Cortex of kidney (tissue), 1 donor: ENCODE results near the gene SYNJ2.

Experiments used
- DNase-seq: peaks from one replicate; lab custom pipeline; 2025; lab: John Stamatoyannopoulos, UW

SYNJ2 gene

GRCh38 chr6:157998707-157999167 lies 17.1 kb downstream of the SYNJ2 start:
- no peak for DNase-seq

- no peak for DNase-seq
These were observed 17.7 kb downstream of the SYNJ2 start for GRCh38 chr6:157999168-158000051.

DNA sequence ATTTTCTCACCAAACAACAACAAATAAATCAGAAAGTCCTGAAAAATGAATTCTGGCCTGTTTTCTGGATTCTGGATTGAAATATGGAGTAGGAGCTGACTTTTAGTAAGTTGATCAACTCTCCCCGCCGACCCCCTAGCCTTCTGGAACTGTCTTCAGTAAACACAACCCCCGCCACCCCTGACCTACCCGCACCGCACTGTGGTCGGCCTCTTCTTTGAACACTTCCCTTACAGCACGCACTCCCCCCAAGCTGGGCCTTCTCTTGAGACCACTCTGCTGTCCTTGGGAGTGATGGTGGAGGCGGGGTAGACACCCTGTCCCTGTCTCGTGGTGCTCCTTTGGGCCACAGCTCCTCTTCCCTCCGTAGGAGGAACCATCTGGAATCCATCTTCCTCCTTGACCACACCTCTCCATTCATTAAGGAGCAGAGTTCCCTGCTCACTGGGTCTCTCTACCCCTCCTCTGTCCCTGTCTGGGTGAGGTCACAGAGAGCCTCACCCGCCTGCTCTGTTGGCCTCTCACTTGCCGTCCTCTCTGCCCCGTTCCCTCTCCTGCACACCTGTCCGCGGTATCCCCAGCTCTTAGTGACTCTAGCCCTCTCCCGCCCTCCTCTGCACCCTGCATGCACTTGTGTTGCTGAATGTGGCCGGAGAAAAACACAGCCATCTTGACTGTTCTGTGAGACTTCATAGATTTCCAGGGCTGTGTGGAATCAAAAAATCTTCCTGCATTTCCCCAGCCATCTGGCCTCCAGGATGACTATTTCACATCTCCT lies 19.1 kb downstream of the SYNJ2 start:
- no peak for DNase-seq

DNA sequence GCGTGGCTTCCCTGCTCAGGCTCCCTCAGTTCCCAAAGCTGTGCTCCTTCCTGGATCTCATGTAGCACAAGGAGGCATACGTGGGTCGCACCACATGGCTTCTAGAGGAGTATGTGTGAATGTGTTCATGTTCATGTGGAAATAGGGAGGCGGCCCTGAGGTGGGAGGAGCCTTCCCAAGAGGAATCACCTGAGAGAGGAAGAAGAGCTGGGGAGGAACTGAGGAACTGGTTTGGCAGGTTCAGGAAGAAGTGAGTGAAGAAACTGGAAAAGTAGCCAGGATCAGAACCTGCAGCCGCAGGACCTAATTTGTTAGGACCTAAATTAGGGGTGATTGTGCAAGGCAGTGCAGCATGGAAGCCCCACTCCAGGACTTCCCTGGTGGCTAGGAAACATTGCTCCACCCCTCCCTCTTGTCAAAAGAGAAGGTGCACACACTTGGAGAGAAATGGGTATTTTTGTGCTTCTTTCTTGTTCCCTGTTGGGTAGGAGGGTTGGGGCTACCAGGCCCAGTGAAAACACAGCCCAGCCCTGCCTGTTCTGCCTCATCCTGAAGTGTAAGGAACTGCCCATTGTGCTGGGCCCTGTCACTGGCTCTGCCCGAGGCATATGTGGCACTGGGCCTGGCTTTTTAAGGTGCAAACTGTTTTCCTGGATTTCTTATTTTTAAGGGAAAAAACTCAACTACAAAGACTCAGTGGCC lies 20.7 kb downstream of the SYNJ2 start:
- no peak for DNase-seq

DNA sequence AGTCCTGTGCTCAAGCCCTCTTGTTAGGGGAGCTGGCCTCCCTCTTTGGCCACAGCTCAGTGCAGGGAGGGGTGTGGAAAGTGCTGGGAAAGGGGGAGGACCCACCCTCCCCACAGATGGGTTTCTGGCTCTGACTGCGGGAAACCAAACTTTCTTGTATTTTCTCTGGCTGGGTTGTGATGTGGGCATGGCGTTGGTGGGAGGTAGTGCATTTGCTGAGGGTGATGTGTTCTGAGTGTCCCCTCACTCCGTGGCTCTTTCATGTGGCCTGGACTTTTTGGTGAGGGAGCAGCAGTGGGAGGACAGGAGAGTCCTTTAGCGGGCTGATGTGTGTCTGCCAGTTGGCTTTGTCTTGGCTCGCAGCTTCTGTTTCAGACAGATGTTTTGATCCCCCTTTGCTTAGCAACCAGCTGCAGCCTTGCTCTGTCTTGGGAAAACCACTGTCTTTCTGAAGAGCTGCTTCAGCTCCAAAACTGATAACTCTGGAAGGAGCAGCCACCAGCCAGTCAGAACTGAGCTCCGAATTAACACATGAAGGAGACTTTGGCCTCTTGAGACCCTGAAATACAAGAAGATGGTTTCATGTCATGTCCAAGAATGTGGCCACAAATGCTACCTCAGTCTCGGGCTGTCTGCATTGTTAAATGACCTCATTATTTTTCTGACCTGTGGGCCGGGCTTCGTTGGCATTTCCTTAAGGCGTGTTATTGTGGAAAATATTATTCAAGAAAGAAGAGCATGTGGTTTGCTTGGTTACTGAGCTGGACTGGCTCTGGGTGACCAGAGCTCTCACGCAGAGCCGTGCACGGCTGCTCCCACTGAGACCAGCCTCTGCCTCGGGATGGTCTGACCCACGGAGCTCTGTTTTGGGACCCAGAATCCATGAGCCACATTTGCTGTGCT lies 21.5 kb downstream of the SYNJ2 start:
- DNase-seq: no peak

DNA sequence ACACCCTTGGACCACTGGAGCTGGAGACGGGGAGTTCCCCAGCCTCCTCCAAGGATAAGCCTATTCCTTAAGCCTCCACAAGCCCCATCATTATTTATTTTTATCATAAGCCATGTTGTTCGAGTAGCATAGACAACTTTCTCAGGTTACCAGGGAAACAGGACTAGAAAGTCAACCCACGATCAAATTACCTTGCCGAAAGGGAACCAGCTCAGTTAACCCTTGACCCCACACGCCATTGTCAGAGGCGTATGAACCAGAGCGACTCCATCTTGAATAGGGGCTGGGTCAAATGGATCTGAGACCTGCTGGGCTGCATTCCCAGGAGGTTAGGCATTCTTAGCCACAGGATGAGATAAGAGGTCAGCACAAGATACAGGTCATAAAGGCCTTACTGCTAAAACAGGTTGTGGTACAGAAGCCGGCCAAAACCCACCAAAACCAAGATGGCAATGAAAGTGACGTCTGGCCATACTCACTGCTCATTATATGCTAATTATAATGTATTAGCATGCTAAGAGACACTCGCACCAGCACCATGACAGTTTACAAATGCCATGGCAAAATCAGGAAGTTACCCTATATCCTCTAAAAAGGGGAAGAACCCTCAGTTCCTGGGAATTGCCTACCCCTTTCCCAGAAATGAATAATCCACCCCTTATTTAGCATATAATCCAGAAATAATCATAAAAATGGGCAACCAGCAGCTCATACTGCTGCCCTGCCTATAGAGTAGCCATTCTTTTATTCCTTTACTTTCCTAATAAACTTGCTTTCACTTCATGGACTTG lies 22.4 kb downstream of the SYNJ2 start:
- no peak for DNase-seq

GRCh38 chr6:158004701-158005095 lies 23.0 kb downstream of the SYNJ2 start:
- no peak for DNase-seq

GRCh38 chr6:158005626-158006180 lies 24.0 kb downstream of the SYNJ2 start:
- DNase-seq: no peak

GRCh38 chr6:158006331-158006730 lies 24.7 kb downstream of the SYNJ2 start:
- no peak for DNase-seq

DNA sequence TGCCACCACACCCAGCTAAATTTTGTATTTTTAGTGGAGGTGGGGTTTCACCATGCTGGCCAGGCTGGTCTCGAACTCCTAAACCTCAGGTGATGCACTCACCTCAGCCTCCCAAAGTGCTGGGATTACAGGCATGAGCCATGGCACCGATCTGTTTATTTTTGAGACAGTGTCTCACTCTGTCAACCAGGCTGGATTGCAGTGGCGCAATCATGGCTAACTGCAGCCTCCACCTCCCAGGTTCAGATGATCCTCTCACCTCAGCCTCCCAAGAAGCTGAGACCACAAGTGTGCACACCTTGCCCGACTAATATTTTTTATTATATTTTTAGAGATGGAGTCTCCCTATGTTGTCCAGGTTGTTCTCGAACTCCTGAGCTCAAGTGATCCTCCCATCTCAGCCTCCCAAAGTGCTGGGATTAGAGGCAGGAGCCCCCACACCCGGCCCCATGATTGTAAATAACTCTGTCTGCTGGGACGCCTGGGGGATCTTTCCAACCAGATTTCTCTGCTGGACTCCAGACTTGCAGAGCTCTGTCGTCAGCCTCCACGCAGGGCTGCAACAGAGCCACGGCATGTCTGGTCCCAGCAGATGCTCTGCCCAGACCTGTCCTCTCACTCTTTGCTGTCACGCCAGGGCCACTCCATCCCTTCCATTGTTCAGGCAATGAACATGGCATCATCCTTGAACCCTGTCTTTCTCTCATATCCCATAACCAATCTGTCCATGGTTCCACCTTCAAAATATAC lies 25.3 kb downstream of the SYNJ2 start:
- no peak for DNase-seq

DNA sequence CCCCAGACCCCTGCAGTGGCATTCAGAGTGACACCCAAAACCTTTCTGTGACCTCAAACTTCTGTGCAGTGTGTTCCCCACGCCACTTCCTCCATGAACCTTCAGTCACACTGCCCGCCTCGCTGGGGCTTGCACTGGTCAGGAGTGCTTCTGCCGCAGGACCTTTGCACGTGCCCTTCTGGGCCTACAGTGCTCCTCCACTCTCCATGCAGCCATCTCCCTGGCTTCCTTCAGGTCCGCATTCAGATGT lies 27.1 kb downstream of the SYNJ2 start:
- DNase-seq: no peak

- no peak for DNase-seq
These were observed 27.6 kb downstream of the SYNJ2 start for GRCh38 chr6:158009114-158009891.

GRCh38 chr6:158009935-158010585 lies 28.4 kb downstream of the SYNJ2 start:
- DNase-seq: no peak

GRCh38 chr6:158010591-158011477 lies 29.2 kb downstream of the SYNJ2 start:
- DNase-seq: no peak

GRCh38 chr6:158011478-158011920 lies 29.8 kb downstream of the SYNJ2 start:
- DNase-seq: no peak

GRCh38 chr6:158011980-158012566 lies 30.4 kb downstream of the SYNJ2 start:
- no peak for DNase-seq

DNA sequence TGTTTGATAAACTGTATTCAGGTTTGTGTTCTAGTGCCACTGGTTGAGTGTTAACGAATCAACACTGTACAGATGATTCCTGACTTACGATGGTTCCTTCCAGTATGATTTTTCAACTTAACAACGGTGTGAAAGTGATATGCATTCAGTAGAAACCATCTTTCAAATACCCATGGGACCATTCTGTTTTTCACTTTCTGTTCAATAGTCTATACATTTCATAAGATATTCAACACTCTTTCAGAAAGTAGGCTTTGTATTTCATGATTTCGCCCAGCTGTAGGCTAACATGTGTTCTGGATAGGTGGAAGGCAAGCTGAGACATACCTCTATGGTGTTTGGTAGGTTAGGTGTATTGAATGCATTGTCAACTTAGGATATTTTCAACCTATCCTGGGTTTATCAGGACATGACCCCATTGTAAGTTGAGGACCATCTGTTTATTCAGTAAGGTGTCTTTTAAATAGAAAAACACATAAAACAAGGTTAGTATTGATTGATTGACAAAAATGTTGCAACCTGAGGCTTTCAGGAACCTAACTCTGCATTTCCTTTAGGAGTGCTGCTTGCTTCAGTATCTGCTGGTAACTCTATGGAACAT lies 32.3 kb downstream of the SYNJ2 start:
- no peak for DNase-seq
